Measurements from ENCODE around the gene PPP1CC.

PPP1CC gene

DNA sequence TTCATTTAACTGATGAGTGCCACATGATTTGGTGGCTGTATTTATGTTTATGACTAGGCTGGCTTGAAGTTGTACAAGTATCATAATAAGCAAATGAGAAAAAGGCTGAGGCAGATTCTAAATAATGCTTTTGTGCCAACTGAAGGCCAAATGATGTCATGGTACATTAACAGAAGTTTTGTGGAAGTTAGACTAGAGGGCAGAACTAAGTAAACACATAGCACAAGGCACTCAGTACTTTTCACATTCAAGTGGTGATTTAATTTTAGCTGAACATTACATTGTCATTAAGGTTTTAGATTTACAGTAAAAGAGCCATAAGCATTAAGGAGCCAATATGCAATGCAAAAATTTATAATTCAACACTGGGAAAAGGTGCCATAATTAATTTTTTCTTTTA, 21.1 kb downstream of the PPP1CC start:
- no peak for DNase-seq

DNA sequence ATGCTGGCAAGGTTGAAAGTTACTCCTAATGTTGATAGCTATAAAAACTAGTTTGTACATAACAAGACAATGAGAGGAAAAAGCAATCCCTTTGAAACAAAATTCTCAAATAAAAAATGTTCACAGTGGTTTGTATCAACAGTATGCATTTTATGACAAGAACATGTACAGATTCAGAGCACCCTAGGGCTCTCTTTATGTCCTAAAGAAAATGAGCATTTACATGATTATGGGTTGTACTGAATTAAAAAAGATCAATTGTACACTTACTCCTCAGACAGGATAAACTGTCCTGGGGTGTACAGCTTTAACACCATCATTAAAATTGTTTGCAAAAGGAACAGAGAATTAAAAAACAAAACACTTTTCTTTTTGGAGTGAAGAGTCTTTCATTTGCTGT, 22.2 kb downstream of the PPP1CC start:
- no peak for DNase-seq

DNA sequence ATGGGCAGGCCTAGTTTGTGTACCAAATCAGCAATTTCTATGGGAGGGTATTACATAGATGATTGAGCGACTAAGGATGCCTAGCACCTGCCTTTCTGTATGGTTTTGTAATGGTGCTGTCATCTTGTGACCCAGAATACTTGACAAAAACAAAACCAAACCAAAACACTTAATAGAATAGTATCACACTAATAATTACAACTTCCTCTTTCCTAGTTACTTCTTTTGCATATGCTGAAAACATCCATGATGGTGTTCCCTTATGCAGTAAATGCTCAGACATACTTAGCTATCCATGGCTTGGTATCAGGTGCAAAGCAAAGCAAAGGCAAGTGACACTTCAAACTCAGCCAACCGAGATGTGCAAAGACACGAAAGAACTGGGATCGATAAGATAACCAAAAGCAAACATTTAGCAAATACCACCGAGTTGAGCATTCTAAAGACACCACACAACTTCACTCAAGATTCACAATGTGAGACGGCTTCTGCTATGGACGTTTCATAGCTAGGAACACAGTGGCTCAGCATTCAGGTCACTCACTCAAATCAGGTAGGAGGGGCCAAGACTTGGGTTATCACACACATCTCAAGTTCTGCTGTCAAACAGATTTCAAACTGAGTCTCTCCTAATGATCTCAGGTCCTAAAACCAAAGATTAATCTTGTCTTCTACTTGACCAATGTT, 24.3 kb downstream of the PPP1CC start:
- DNase-seq = no peak

DNA sequence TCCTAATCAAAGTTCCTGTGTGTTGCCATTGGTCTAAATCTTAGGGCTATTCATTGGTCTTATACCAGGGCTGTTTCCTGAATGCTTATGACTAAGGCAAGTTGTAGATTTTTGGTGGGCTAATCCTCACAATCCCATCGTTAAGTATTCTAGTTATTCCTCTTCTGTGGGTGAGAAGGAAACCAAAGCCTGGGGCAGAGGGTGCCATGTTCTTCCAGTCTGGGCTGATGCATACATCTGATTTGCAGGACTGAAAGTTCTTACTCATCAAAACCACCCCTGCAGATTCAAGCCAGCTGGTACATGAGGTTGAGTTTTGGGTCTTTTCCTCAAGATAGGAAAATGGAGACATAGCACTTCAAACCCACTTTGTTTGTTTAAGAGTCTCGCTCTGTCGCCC, 25.7 kb downstream of the PPP1CC start:
- DNase-seq = no peak

DNA sequence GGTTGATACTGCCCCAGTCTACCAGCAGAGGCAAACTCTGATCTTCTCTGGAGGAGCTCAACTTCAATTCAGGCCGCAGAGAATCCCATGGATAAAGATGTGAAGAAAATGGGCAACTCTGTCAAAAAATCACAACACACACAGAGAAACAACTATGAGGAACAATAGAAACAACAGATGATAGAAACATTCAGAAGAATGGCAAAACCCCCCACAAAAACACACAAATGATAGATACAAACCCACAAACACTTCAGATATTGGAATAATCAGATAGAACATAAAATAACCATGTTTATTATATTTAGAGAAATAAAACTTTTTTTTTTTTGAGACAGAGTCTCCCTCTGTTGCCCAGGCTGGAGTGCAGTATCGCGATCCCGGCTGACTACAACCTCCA, 33.8 kb downstream of the PPP1CC start:
- DNase-seq = no peak

DNA sequence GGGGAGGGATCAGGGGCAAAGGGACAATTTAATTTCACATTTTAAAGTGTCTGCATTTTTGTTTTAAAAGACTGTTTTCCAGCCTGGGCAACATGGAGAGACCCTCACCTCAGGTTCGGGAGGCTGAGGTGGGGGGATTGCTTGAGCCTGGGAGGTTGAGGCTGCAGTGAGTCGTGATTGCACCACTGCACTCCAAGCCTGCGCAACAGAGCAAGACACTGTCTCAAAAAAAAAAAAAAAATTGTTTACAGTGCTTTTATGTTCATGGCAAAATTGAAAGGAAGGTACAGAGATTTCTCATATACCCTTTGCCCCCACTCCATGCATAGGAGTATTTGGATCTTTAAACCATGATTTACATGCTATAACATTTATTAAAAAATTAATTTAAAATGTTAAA, 37.4 kb downstream of the PPP1CC start:
- DNase-seq = no peak

DNA sequence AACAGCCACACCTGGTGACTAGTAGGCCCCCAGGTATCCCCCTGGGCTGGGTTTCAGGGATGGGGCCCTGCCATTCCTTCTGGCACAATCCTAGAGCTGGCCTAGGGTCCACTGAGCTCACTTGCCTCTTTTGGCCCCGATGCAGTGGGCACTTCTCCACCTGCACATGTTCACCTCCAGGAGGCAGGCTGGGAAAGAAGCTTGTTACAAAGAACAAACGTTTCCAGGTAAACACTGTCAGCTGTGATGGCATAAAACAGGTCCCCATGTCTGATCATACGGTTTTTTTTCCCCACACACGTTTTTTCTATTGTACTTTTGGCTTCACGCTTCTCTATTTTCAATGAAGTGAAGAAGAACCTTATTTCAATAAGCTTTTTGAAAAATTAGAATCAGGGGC, 37.9 kb downstream of the PPP1CC start:
- DNase-seq = no peak

DNA sequence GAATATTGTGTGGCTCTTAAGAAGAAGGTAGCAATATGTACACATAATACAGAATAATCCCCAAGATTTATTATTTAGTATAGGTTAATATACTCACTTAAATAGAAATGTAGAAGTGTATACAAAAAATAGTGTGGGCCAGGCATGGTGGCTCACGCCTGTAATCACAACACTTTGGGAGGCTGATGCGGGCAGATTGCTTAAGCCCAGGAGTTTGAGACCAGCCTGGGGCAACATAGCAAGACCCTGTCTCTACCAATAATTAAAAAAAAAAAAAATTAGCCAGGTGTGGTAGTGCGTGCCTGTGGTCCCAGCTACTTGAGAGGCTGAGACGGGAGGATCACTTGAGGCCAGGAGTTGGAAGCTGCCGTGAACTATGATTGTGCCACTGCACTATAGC, 38.5 kb downstream of the PPP1CC start:
- DNase-seq = no peak

DNA sequence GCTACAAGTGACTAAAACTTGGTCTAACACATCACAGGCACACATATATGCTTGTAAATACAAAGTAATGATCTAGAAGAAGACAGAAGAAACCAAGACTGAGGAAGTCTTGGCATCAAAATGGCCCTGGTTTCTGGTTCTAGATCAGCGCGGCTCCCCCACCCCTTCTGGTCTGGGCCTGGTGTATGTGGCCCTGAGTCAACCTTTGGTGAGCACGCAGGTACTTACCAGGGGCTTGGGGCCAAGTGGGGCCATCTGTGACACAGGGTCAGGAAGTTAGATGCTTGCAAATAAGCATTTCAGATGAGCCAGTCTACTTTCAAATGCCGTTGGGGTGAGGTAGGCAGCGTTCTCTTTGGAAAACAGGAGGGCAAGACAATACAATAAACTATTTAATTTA, 40.6 kb downstream of the PPP1CC start:
- no peak for DNase-seq

DNA sequence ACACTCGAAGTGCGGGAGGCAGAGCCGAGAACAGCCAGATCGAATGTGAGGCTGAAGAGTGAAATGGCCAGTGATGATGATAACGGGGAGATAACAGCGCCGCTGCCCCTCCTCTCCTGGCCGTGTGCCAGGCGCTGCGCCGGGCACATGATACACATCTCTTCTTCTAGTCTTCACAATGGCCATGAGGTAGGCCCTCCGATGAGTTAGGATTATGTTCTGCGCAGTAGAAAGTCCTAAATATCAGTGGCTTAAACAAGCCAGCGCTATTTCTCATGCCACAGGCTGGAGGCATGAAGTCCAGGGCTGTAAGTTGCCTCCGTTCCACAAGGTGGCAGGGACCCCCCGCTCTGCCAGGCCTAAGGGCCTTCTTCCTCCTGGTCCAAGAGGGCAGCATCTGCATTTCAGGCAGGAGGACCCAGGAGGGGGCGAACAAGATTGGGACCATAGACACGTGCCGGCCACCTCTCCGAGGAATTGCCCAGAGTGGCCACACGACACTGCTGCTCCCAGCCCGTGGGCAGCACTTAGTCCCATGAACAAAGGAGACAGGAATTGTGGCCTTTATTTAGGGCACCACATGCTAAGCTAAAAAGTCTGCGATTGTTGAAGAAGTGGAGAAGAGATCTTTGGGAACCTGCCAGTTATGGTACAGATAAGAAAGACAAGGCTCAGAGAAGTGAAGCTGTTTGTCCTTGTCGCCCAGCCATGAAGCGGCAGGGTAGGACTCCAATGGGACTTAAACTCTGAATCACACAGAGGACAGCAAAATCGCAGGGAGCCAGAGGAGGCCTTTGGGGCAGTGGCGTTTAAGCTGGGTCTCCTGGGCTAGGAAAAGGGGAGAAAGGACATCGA, 42.9 kb downstream of the PPP1CC start:
- DNase-seq = peak; percentile 61

DNA sequence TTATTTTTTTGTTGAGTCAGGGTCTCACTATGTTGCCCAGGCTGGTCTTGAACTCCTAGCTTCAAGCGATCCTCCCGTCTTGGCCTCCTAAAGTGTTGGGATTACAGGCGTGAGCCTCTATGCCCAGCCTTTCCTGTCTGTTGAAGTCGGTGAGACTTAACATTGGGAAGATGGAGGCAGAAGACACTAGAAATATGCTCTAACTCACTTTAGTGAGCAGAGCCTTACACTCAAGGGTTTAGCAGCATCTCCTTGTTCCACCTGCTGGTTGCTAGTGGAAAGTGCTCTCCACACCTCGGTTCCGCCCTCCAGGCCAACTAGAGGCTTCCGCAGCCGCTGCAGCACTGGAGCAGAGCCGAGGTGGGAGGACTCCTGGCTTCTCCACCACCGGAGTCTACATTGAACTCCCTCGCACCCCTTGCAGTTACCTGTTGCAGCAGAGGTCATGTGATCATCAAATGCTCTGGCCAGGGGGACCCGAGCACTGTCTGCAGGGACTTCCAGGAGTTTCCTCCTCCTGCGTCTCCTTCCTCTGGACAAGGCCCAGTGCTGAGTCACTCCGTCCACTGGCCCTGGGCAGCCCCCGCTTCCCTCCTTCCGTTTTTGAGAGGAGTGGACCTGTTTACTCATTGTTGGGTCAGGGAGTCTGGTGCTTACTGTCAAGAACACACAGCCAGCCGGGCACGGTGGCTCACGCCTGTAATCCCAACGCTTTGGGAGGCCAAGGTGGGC, 44.4 kb downstream of the PPP1CC start:
- peak; percentile 95 for DNase-seq

DNA sequence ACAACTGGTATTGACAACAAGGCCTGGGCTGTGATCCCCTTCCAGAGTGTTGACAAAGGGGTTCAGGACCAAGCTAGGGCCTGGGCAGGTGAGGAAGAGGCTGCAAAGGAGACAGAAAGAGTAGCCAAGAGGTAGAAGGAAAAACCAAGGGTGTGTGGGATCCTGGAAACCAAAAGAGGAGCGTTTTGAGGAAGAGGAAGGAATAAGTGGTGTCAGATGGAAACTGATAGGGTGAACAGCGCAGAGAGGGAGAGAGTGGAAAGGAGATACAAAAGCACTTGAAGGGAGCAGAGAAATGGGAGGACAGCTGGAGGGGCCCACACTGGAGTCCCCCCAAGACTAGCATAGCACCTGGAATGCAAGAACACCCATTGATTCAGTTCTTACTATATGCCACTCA, 45.5 kb downstream of the PPP1CC start:
- no peak for DNase-seq

DNA sequence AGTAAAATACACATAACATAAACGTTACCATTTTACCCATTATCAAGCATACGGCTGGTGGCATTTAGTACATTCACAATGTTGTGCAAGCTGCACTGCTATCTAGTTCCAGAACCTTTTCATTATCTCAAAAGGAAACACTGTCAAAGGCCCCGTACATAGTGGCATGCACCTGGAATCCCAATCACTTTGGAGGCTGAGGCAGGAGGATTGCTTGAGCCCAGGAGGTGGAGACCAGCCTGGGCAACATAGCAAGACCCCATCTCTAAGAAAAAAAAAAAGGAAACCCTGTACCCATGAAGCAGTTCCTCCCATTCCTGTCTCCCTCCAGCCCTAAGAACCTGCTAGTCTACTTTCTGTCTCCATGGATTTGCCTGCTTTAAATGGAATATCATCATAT, 46.4 kb downstream of the PPP1CC start:
- DNase-seq = no peak

DNA sequence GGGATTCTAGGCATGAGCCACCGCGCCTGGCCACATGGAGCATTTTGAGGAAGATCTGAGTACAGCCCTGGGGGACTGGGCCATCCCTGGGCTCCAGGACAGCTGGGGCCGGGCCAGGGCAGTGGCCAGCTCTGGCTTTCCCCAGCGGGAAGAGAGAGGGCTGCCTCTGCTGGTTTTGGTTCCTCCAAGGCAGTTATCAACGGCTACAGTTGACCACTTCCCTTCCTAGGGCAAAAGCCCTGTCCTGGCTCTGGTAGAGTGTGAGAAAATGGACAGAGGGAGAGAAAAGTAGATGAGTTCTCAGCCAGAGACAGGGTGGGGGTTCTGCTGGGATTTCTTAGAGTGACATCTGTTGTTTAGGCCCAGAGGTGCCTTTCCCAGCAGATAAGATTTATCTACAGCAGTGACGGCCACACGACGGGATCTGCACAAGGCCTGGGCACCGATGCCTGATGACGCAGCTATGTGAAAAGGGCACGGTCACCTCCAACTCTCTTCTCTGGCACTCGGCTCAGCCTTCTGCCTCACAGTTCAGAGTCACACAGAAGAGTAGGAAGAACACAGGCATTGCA, 48.3 kb downstream of the PPP1CC start:
- peak; percentile 73 for DNase-seq

DNA sequence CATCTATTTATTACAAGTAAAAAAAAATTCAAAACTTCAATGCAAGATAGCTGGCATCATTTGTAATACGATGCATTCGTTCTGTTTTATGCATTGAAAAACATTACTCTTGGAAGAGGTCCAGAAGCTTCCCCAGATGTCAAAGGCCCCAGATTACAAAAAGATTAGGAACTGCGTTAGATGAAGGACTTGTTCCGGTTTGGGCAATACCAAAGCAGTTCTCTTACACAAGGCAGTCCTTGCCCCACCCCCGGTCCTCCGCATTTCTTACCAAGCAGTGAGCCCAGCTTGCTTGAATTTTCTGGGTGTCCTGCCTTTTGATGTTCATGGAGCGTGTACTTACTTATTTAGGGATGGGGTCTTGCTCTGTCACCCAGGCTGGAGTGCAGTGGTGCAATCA, 49.0 kb downstream of the PPP1CC start:
- peak; percentile 86 for DNase-seq

DNA sequence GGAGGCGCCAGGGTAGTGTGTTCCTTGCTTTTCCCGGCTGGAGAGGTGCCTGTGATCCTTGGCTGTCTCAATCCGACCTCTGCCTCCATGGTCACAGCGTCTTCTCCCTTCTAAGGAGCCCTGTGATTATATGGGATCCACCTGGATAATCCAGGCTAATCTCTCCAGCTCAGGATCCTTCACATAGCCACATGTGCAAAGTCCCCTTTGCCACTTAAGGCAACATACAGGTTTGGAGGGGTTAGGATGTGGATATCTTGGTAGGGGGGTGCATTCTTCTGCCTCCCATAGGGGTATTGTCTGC, 52.6 kb downstream of the PPP1CC start:
- DNase-seq = no peak

DNA sequence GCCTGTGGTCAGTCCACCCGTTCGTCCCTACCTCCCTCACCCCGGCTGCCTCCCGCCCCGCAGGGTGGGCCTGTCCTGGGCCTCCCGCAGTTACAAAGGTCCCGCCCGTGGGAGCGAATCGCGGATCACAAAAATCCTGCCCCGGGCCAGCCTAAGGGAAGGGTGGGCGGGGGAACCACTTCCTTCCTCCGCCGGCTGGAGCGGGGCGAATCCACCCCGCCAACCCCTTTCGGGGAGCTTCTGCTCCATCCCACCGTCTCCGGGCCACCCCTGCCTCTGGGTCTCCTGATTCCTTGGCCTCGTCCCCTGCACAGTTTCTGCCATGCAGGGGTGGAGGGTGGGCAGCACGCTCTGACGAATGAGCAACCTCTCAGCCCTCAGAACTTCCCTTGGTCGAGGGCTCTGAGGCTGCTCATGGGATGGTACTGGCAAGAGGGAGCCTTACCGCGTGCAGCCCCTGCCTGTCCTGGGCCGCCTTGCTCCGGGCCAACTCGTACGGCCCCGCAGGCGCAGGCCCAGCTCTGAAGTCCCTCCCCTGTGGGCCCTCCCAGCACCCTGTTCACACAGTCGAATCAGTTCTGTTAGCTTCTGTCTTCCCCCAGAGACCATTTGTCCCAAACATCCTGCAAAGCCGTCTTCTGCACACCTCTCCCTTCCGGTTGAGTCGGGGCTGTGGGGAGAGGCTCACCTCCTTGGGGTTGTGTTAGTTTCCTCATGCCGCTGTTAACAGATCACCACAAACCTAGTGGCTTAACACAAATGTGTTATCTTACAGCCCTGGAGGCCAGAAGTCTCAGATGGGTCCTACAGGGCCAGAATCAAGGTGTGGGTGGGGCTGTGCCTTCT, 53.2 kb downstream of the PPP1CC start:
- DNase-seq = peak; percentile 69

DNA sequence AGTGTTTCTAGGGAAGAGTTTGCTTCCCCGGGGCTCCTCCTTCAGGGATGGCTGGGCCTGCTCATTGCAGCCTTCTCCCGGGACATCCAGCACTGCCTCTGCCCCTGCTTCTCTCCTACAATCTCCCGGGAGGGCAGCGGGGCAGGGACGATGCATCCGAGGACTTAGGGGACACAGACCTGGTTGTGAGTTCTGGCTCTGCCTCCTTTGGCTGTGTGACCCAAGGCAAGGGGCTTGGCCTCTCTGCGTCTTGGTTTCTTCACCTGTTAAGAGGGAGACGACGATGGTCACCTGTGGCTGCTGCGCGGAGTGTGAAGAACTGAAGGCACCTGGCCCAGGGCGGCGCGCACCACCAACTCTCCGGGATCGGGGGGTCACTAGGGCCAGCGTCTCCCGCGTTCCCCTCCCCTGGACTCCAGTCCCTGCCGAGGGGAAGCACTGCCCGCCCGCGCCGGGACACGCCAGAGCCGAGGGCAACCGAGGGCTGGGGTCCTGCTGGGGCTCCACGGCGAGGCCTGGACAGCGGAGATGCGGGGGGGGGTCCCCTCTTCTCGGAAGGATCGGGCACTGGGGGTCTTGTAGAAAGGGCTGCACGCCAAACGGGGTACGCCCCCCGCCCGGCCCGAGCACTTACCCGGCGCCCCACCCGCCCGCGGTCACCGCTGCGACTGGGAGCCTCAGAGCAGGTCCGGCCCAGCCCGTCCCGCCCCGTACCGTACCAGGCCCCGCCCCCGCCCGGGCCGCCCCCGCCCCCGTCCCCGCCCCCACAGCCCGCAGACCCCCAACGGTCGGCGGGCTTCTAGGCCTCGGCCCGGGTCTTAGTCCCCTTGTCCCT, 54.0 kb downstream of the PPP1CC start, which contains the start of gene HVCN1:
Gene HVCN1 (minus strand): TSS at position 670 of the 835 bp plus-strand sequence. CDS start 5,870 bp downstream, outside the sequence.
- DNase-seq = peak; percentile 45

DNA sequence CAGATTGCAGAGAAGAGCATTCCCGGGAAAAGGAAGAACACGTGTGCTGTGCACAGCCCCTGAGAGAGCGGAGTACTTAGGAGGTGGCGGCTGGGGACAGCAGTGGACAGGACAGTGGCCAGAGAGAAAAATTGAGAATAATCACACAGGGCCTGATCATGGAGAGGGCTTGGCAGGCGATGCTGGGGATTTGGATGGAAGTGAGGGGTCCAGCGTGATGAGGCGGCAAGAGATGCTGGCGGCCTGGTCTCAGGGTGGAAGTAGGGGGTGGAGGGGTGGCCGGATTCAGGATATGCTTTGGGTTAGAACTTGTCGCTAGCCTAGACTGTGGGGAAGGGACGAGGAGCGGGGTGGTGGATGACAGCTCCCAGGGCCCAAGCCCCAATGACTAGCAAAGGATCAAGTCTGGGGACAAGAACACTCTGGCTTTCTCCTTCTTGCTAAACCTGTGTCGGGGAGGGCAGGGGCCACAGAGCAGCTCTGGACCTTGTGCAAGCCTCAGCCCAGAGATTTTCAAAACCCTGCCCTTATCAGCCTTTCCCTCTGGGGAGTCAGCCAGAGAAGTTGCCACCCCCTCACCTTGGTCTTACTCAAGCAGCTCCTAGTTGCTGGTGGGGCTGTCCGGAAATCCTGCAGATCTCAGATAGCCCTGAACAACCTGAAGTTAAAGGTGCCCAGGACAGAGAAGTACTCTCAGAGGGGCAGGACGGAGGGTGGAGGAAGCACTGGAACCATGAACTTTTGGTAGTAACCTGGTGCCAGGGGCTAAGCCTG, 55.1 kb downstream of the PPP1CC start:
- peak; percentile 60 for DNase-seq

DNA sequence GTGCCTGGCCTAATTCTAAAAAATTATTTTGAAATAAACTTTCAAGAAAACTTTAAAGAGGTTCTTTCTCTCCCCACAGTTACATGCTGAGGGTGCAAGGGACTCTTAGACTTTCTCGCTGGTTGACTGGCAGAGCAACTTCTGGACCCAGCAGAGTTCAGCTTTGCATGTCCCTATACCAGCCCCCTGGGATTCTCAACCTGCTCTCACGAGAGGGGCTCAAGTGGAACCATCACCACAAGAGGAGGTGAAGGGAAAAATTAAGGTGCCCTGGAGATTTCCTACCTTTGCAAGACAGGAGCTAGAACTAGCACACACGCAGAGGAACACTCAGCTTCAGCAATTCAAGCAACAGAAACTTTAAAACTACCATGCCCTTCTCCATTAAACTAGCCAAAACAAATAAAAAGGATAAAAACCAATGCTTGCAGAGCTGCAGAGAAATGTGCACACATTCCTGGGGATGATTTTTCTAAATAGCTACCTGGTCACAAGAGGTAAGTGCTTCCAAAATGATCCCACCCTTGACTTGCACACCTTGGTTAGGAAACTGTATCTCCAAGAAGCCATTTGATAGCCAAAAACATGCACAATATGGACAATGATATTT, 56.3 kb downstream of the PPP1CC start:
- no peak for DNase-seq

Data from hematopoietic multipotent progenitor cell treated with erythropoietin and hydrocortisone succinate and interleukin-3 and kit ligand, for 6 days (in vitro differentiated cells).